Right lobe of liver (tissue), 6 donors: Measurements from ENCODE around the gene PRKCQ. TPM values are rescaled to one million over a fixed set of nuclear protein-coding genes. Genes with fewer than 3 reads are reported as not detected.

Source experiments
- ATAC-seq, 4 donors: fragments of 200-7000 bp; cut with Tn5 transposase; one replicate each; pipeline ENCODE4 v1.9.1; 2020; ENCODE audit warnings: mild to moderate bottlenecking in 4 of 4, moderate library complexity in 4 of 4
- DNase-seq, 3 donors: peaks; one replicate each; pipeline ENCODE4 v3.0.0-alpha.2; 2020
- H3K27ac ChIP-seq, 3 donors: fragments of 200-600 bp; one replicate each; pipeline ENCODE4 v1.8.0; 2022
- H3K27me3 ChIP-seq, 2 donors: fragments of 200-600 bp; one replicate each; pipeline ENCODE4 v1.8.0; 2022
- H3K36me3 ChIP-seq, 4 donors: fragments of 200-600 bp; sonication (generic) in 1 of 4; one replicate each; pipeline versions ENCODE4 v1.5.1 to v1.8.0; 2017 to 2022; ENCODE audit warnings: control low read depth in 1 of 4
- H3K4me1 ChIP-seq, 4 donors: fragments of 200-600 bp; sonication (generic) in 1 of 4; one replicate each; pipeline versions ENCODE4 v1.5.1 to v1.8.0; 2017 to 2022; ENCODE audit warnings: control low read depth in 1 of 4
- H3K4me3 ChIP-seq, 3 donors: fragments of 200-600 bp; one replicate each; pipeline ENCODE4 v1.8.0; 2022
- H3K9me3 ChIP-seq, 4 donors: fragments of 200-600 bp; sonication (generic) in 1 of 4; one replicate each; pipeline versions ENCODE4 v1.5.1 to v1.8.0; 2017 to 2022; ENCODE audit warnings: control low read depth in 1 of 4
- POLR2A ChIP-seq: fragments of 450-650 bp; IDR thresholded peaks from one replicate; pipeline ENCODE4 v1.6.1; 2017; ENCODE audit warnings: antibody characterized with exemption, mild to moderate bottlenecking
- WGBS: methylation state at CpG from one replicate; pipeline ENCODE4 v1.1.6; 2018; ENCODE audit warnings: low coverage, low lambda C conversion rate; ENCODE audit not compliant: insufficient coverage; ENCODE audit errors: missing lambda C conversion rate; 5-methylcytosine and 5-hydroxymethylcytosine counted together
- intact Hi-C, 2 donors: fragments of 100-400 bp; cut with DNase I; formaldehyde crosslinking; loops; one replicate each; pipeline versions ENCODE4 v1.11.2 to v1.14.1; 2022
- total RNA-seq, 6 experiments: library from RNA; depleted of rRNA in 2 of 6; stranded (reverse); fragments of >200 nt in 2 of 6; fragmentation: NEBNext Ultra II Directional in 3 of 6; extraction: Animal tissue kit (Norgen Biotek cat#: 25700) in 3 of 6; gene quantifications; one replicate each; pipeline versions ENCODE4 v1.1.0 to v1.2.4, GENCODE V29; 2016 to 2023
- TF ChIP-seq, protein P1 (sequence below), 4 donors: fragments of 200-600 bp in 3 of 4; fragments of 450-650 bp in 1 of 4; IDR thresholded peaks; one replicate each; pipeline versions ENCODE4 v1.5.1 to v1.8.0; 2016 to 2022; ENCODE audit warnings: antibody characterized with exemption in 4 of 4, mild to moderate bottlenecking in 2 of 4
- donor health status: DM: no; HTN: yes; CAD: no.
- donor health status: DM: no; HTN: no; CAD: no.
- donor health status: DM: no; HTN: no; CAD: no.
- donor health status: DM: no; HTN: yes; CAD: no.
- donor health status: DM: no; HTN: yes; CAD: no.

The PRKCQ gene
- total RNA-seq, 6 experiments from 2014 or later: 0.12 to 0.60 (median 0.16) TPM

DNA sequence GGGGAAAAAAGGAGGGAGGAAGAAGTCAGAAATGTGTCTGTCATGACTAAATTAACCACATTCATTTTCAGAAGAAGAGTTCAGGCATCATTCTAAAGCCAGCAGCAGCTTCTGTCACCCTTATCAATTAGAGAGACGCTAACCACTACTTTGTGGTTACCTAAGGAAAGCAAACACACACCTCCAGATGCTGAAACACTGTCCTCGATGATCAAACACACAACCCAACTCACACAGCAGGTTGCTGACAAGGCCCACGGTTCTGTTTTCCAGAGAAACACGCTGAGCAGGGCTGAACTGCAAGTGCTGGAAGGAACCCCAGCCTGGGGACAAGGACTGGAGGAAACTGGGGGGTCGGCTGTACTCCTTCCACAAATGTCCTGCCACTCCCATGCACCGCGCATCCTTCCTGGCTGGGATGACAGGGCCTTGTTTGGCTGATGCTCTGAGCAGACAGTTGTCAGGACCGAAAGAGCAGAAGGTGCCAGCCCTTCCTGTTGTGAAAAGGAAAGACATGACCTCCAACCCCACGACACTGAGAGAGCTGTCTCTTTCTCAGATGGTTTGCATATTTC lies 36.6 kb downstream of the PRKCQ start:
- Histone ChIP-seq H3K4me1 (no peaks in the 10 kb centered on the region), H3K9me3 (no peaks in the 10 kb centered on the region), H3K27ac (no peak overlapping the region), H3K27me3 (no peaks in the 10 kb centered on the region), H3K4me3 (no peak overlapping the region), H3K36me3 (no peaks in the 10 kb centered on the region)
- DNase-seq (no peak), ATAC-seq (no peak)
- 20% methylated on average over 5 of the region's 9 CpGs for WGBS
- no peak for TF ChIP-seq POLR2A
- TF ChIP-seq, protein P1, sequence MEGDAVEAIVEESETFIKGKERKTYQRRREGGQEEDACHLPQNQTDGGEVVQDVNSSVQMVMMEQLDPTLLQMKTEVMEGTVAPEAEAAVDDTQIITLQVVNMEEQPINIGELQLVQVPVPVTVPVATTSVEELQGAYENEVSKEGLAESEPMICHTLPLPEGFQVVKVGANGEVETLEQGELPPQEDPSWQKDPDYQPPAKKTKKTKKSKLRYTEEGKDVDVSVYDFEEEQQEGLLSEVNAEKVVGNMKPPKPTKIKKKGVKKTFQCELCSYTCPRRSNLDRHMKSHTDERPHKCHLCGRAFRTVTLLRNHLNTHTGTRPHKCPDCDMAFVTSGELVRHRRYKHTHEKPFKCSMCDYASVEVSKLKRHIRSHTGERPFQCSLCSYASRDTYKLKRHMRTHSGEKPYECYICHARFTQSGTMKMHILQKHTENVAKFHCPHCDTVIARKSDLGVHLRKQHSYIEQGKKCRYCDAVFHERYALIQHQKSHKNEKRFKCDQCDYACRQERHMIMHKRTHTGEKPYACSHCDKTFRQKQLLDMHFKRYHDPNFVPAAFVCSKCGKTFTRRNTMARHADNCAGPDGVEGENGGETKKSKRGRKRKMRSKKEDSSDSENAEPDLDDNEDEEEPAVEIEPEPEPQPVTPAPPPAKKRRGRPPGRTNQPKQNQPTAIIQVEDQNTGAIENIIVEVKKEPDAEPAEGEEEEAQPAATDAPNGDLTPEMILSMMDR (IDR thresholded peaks at IDR 0.05): no peak
- intact Hi-C loops: no loop called here

DNA sequence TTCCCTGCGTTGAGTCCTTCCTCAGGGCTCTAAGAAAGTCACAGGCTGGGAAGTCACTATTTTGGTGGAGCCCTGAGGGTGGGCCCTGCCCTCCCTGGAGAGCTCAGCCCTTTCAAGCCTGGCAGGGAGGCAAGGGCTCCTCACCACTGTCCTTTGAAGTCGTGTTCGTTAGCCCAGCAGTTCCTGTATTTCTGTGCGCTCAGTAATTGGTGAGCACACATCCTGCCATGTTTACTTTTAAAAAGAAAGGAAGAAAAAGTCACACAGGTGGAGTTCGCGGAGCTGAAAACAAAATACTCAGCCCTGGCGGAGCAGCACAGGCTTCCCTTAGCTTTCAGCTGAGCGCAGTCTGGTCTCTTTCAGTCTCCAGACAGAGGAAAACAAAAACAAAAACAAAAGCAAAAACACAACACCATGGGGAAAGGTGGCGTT lies 37.1 kb downstream of the PRKCQ start:
- H3K36me3 ChIP-seq: no peaks in the 10 kb centered on the region
- no peak overlapping the region for H3K4me3 ChIP-seq
- no peak overlapping the region for H3K27ac ChIP-seq
- TF ChIP-seq, protein P1 (IDR thresholded peaks at IDR 0.05): no peak
- no peak for TF ChIP-seq POLR2A
- intact Hi-C loops: no loop called here
- H3K27me3 ChIP-seq: no peaks in the 10 kb centered on the region
- no peaks in the 10 kb centered on the region for H3K9me3 ChIP-seq
- H3K4me1 ChIP-seq: no peaks in the 10 kb centered on the region
- no peak for DNase-seq
- WGBS: 15% methylated on average over 9 of the region's 9 CpGs
- peak in 3 of 4 donors; percentile 20 to 27 (median 21) for ATAC-seq

DNA sequence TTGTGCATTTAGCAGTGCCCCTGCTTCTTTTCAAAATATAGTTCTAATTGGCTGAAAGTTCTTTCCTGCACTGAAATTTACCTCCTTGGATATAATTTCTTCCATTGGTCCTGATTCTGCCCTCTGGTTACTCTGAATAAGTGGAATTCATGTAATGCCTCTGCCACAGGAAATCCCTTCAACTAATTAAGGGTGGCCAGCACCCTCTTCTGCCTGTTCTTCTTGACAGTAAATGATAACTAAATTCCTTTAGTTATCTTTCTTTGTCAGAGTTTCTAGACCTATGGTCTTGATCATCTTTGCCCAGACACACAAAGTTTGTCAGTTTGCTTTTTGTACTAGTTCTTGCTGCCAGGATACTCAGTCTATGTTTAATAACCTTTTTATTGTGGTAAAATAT lies 40.2 kb downstream of the PRKCQ start:
- DNase-seq: no peak
- intact Hi-C loops: no loop called here
- no peak for TF ChIP-seq POLR2A
- TF ChIP-seq, protein P1 (IDR thresholded peaks at IDR 0.05): no peak
- Histone ChIP-seq H3K27ac (no peak overlapping the region), H3K27me3 (no peaks in the 10 kb centered on the region), H3K36me3 (no peaks in the 10 kb centered on the region), H3K4me1 (no peaks in the 10 kb centered on the region), H3K4me3 (no peak overlapping the region), H3K9me3 (no peaks in the 10 kb centered on the region)
- no peak for ATAC-seq

DNA sequence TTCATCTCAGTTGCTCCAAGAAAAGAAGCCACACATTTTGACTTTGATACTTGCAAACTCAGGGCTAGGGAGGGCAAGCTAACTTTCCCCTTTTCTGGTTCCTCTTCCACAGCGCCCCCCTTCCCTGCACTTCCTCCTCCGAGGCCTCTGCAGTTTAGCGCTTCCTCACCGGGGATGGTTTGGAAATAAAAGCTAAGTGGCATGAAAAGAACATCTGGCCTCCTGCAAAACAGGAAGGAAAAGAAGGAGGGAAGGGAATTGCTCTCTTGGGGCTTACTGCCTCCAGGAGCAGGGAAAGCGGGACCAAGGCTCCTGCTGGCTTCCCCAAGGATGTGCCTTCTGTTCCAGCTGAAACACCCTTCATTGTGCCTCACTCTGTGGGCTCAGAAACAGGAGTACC lies 42.3 kb downstream of the PRKCQ start:
- no peak overlapping the region for H3K27ac ChIP-seq
- 25% methylated on average over 5 of the region's 5 CpGs for WGBS
- TF ChIP-seq POLR2A: no peak
- TF ChIP-seq, protein P1 (IDR thresholded peaks at IDR 0.05): no peak
- DNase-seq (no peak), ATAC-seq (peak in 2 of 4 donors; percentile 31 to 34)
- H3K9me3 ChIP-seq: no peaks in the 10 kb centered on the region
- H3K27me3 ChIP-seq: no peaks in the 10 kb centered on the region
- H3K4me1 ChIP-seq: no peaks in the 10 kb centered on the region
- intact Hi-C loops: no loop called here
- H3K4me3 ChIP-seq: no peak overlapping the region
- H3K36me3 ChIP-seq: no peaks in the 10 kb centered on the region

DNA sequence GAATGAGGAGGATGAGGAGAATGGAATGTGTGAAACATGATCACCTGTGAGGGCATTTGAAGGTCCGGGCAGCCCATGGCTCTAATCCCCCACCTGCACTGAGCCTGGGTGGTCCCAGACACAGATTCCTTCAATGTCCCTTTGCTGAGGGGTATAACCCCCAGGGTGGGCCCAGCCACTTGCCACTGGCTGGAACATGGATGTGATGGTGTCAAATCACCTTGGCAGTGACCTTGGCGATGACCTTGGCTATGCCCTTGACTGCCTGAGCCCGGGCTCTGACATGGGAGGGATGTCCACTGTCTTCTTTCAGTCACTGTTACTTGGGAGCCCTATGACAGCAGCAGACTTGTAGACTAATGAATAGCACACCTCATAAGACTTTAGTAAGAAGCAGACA lies 44.0 kb downstream of the PRKCQ start:
- Histone ChIP-seq H3K4me1 (no peaks in the 10 kb centered on the region), H3K27ac (no peak overlapping the region), H3K4me3 (no peak overlapping the region), H3K9me3 (no peaks in the 10 kb centered on the region), H3K27me3 (no peaks in the 10 kb centered on the region), H3K36me3 (no peaks in the 10 kb centered on the region)
- WGBS: no CpG with 5 or more reads among the region's 3 CpGs
- DNase-seq: no peak
- TF ChIP-seq, protein P1 (IDR thresholded peaks at IDR 0.05): no peak
- no peak for TF ChIP-seq POLR2A
- ATAC-seq: no peak
- intact Hi-C loops: no loop called here
